ENCODE data around the gene PSMD11.
"Not testable (repeated sequence)": the region's sequence is repeated elsewhere in the genome, so short reads cannot be mapped to it uniquely, and the experiment has no call there.

The PSMD11 gene

GRCh38 chr17:32515677-32516383, 71.5 kb downstream of the PSMD11 start:
- no peak for DNase-seq

DNA sequence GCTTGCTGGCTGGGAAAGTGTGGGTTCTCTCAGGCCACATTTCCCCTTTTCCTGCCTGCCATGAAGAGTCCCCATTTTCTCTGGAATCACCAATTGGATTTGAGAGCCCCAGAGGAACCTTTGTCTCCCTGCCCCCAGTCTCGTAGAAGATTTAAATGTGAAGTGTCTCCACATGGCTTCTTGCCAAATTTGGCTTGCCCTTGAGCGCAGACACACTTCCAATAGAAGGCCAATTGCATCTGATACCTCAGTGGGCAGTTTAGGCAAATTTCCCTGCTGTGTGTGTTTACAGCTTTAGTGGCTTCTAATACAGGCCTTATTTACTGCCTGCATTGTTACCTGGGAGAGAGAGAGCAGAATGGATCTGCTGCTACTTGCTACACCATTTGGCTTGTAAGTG, 72.1 kb downstream of the PSMD11 start:
- no peak for DNase-seq

GRCh38 chr17:32516940-32517701, 72.8 kb downstream of the PSMD11 start:
- DNase-seq, result no peak

GRCh38 chr17:32517982-32518381, 73.7 kb downstream of the PSMD11 start:
- DNase-seq, result no peak

GRCh38 chr17:32518646-32519227, 74.4 kb downstream of the PSMD11 start:
- no peak for DNase-seq

GRCh38 chr17:32519228-32520103, 75.2 kb downstream of the PSMD11 start:
- no peak for DNase-seq

DNA sequence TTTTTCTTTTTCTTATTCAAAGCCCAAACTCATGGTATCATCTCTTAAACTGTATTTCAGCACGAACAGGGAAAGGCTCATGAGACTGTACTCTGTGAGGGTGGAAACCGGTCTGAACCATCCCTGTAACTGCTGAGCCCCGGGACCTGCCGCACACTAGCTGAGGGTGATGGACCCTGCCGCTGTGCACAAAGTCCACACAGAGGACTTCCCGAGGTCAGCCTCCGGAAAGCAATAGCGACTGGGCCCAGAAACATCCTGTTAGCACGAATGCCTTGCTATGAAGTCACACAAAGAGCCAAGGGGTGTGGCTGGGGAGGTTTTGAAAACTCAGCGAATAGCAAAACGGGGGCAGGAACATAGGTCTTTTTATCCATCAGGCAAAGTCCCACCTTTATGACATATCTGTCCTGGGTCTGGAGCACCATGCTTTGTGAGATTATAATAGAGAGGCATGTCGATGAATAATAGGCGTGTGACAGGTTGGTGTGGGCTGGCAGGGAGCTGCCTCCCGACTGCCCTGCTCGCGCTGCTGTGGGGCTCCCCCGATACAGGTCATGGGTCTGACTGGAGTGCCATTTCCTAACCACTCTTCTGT, 75.9 kb downstream of the PSMD11 start:
- no peak for DNase-seq

GRCh38 chr17:32520737-32521404, 76.6 kb downstream of the PSMD11 start:
- DNase-seq, result no peak

- no peak for DNase-seq
Measured at GRCh38 chr17:32523017-32523680, 78.8 kb downstream of the PSMD11 start.

- no peak for DNase-seq
Measured at GRCh38 chr17:32523827-32524552, 79.7 kb downstream of the PSMD11 start.

- not testable (repeated sequence) for DNase-seq
Measured at GRCh38 chr17:32524553-32524880, 80.2 kb downstream of the PSMD11 start.

GRCh38 chr17:32525122-32525521, 80.8 kb downstream of the PSMD11 start:
- no peak for DNase-seq

DNA sequence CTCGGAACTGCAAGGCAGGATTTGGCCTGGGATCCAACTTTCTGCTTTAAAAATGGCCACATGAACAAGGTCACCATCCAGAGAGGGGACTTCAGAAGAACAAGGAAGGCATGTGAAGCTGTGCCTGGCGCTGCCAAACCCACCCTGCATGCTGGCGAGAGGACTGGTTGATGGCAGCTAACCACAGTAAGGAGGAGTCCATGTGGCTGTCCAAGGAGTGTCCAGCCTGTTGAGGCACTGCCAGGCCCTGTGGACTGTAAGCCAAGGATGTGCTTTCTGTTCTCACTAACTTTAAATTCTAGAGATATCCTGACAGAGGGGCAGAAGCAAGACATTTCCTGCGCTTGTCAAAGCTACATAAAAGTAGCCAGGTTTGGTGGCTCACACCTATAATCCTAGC, 82.8 kb downstream of the PSMD11 start:
- no peak for DNase-seq

DNA sequence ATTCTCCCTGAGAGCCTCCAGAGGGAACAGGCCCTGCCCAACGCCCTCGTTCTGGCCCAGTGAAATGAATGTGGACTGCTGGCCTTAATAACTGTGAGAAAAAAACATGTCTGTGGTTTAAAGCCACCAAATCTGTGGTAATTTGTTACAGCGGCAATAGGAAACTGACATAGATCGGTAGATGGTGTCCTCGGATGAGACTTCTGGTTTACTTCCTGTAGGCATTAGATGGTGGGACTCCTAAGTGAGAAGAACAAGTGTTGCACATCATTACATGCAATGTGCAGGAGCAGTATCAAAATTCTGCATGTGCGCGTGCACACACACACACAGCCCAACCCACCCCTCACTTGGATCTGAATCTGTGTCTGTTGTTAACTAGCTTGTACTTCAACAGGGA, 84.5 kb downstream of the PSMD11 start:
- DNase-seq, result no peak

DNA sequence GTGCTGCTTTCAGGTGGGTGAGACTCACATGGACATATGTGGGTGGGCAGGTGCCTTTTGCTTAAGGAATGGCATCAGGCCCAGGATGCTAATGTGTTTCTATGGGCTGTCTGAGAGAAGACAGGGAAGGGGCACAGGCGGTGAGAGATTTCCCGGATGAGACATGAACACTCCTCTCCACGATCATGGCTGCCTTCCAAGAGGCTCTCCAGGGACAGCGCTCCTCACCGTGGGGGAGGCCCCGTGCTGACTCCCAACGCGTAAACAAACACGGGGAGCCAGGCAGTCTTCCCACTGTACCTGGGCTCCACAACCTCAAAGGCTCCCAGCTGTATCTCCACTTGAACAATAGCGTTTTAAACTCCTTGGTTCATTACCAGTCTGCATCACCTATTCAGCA, 85.3 kb downstream of the PSMD11 start:
- DNase-seq, result no peak
